K562 (cell line): ENCODE measurements around the gene DDX51. TPM values are rescaled to one million over a fixed set of nuclear protein-coding genes. Genes with fewer than 3 reads are reported as not detected.

Experiments used
- ATF4 ChIP-seq: fragments of 450-650 bp; formaldehyde crosslinking; IDR thresholded peaks from 2 replicates; pipeline ENCODE4 v1.4.0; 2022; ENCODE audit warnings: mild to moderate bottlenecking, moderate library complexity
- CBX3 ChIP-seq, 2 experiments: IDR thresholded peaks; 1 replicate in 1 of 2; 2 replicates in 1 of 2; pipeline ENCODE4 v1.6.1; 2012; ENCODE audit warnings: inconsistent platforms in 2 of 2, low read length in 2 of 2, borderline replicate concordance in 1 of 2, control low read depth in 1 of 2
- FOXA1 ChIP-seq: fragments of 450-650 bp; IDR thresholded peaks from 2 replicates; pipeline ENCODE4 v1.6.1; 2016; ENCODE audit warnings: mild to moderate bottlenecking, borderline replicate concordance
- FOXK2 ChIP-seq, 2 experiments: fragments of 450-650 bp; IDR thresholded peaks in 1 of 2; conservative IDR thresholded peaks in 1 of 2; 2 replicates each; pipeline ENCODE4 v1.6.1; 2016; ENCODE audit warnings: low read depth in 2 of 2, mild to moderate bottlenecking in 1 of 2
- GMEB1 ChIP-seq: fragments of 250-450 bp; sonication (Bioruptor Pico); IDR thresholded peaks from 2 replicates; pipeline ENCODE4 v1.4.0; 2020; ENCODE audit warnings: mild to moderate bottlenecking
- HMBOX1 ChIP-seq: sonication (generic); IDR thresholded peaks from 2 replicates; pipeline ENCODE4 v1.6.1; 2016
- JUND ChIP-seq, 2 experiments: IDR thresholded peaks; 2 replicates in 1 of 2; 3 replicates in 1 of 2; pipeline ENCODE4 v1.6.1; 2011; ENCODE audit warnings: borderline replicate concordance in 2 of 2, low read depth in 2 of 2, low read length in 2 of 2, improper control_type of control experiment in 1 of 2, missing biosample characterization in 1 of 2, missing genetic modification characterization in 1 of 2, missing genetic modification reagents in 1 of 2
- LARP7 ChIP-seq: fragments of 450-650 bp; IDR thresholded peaks from 2 replicates; pipeline ENCODE4 v1.6.1; 2016
- LEF1 ChIP-seq: fragments of 450-650 bp; IDR thresholded peaks from 2 replicates; pipeline ENCODE4 v1.6.1; 2016; ENCODE audit warnings: mild to moderate bottlenecking
- MAZ ChIP-seq, 2 experiments: fragments of 450-650 bp in 1 of 2; sonication (generic) in 1 of 2; formaldehyde crosslinking; IDR thresholded peaks in 1 of 2; conservative IDR thresholded peaks in 1 of 2; 2 replicates each; pipeline versions ENCODE4 v1.4.0 to v1.5.0; 2020; ENCODE audit warnings: mild to moderate bottlenecking in 1 of 2, missing genetic modification reagents in 1 of 2
- NR2C2 ChIP-seq, 2 experiments: fragments of 200-800 bp in 1 of 2; sonication (Bioruptor generic) in 1 of 2; sonication (generic) in 1 of 2; formaldehyde crosslinking in 1 of 2; IDR thresholded peaks; 2 replicates each; pipeline versions ENCODE4 v1.6.1 to v1.8.0; 2016 to 2022; ENCODE audit warnings: mild to moderate bottlenecking in 1 of 2, missing compliant biosample characterization in 1 of 2, missing genetic modification characterization in 1 of 2, missing genetic modification reagents in 1 of 2
- SNRNP70 ChIP-seq: fragments of 200-400 bp; formaldehyde crosslinking; optimal IDR thresholded peaks from 2 replicates; pipeline ENCODE3; 2017; ENCODE audit warnings: low read depth, low read length
- YBX1 ChIP-seq: fragments of 450-650 bp; IDR thresholded peaks from 2 replicates; pipeline ENCODE4 v1.7.1; 2016; ENCODE audit warnings: mild to moderate bottlenecking
- ZNF780A ChIP-seq: fragments of 250-450 bp; sonication (Bioruptor Pico); IDR thresholded peaks from 2 replicates; pipeline ENCODE4 v1.5.0; 2021; ENCODE audit warnings: mild to moderate bottlenecking
- polyA plus RNA-seq, 8 experiments: library from polyadenylated mRNA; depleted of rRNA in 4 of 8; stranded (reverse) in 5 of 8; unstranded in 3 of 8; fragments of >200 nt; fragmentation: Nextera tagmentation in 2 of 8; fragmentation: Illumina TruSeq in 1 of 8; extraction: Ambion mirVana in 2 of 8; extraction: Trizol in 1 of 8; gene quantifications; 2 replicates each; pipeline versions ENCODE4 v1.2.1 to v1.2.3, GENCODE V29; 2011 to 2014; ENCODE audit warnings: inconsistent platforms in 1 of 8, missing spikeins in 1 of 8
- total RNA-seq, 7 experiments: library from RNA; depleted of rRNA in 6 of 7; stranded (reverse); fragments of >200 nt in 6 of 7; fragmentation: Illumina TruSeq in 2 of 7; extraction: Trizol in 2 of 7; gene quantifications; 2 replicates each; pipeline versions ENCODE4 v1.2.1 to v1.2.3, GENCODE V29; 2011 to 2021; ENCODE audit warnings: low replicate concordance in 1 of 7

The DDX51 gene
- total and polyA plus RNA-seq, 9 of the 15 experiments (the other 6 are each of a cell fraction or from before 2014, with no cell fraction given): 1.1 to 35.9 (median 12.4) TPM

GRCh38 chr12:132110677-132111076 lies 33.4 kb downstream of the DDX51 start (continued):
- TF ChIP-seq NR2C2 (CRISPR knock-in tag; IDR thresholded peaks at IDR 0.05): no peak
- no peak for TF ChIP-seq NR2C2 (tag; IDR thresholded peaks at IDR 0.05)
- no peak for TF ChIP-seq YBX1
- TF ChIP-seq HMBOX1: no peak
- TF ChIP-seq LEF1: no peak
- TF ChIP-seq SNRNP70: no peak
- no peak for TF ChIP-seq FOXA1
- no peak for TF ChIP-seq ZNF780A (CRISPR knock-in tag)
- TF ChIP-seq ATF4 (CRISPR knock-in tag): no peak
- no peak for TF ChIP-seq MAZ (CRISPR knock-in tag; conservative IDR thresholded peaks at IDR 0.05 in 1 of 2, IDR thresholded peaks at IDR 0.05 in 1 of 2)
- TF ChIP-seq FOXK2 (conservative IDR thresholded peaks at IDR 0.05 in 1 of 2, IDR thresholded peaks at IDR 0.05 in 1 of 2; ENCODE audit: low read depth in 2 of 2): no peak
- no peak for TF ChIP-seq CBX3 (IDR thresholded peaks at IDR 0.05; ENCODE audit: borderline replicate concordance in 1 of 2, low read length in 2 of 2)
- no peak for TF ChIP-seq LARP7
- TF ChIP-seq GMEB1 (CRISPR knock-in tag): no peak
- TF ChIP-seq JUND (IDR thresholded peaks at IDR 0.05; ENCODE audit: borderline replicate concordance, low read depth, low read length): no peak
- no peak for TF ChIP-seq JUND (tag; IDR thresholded peaks at IDR 0.05; ENCODE audit: borderline replicate concordance, low read depth, low read length)
